HG02973 (cell line): ENCODE measurements around the gene TRIM25.
"Not testable (repeated sequence)": the region's sequence is repeated elsewhere in the genome, so short reads cannot be mapped to it uniquely, and the experiment has no call there.

Experiments
- ATAC-seq: cut with Tn5 transposase; IDR thresholded peaks from one replicate; pipeline ENCODE4 v1.9.1; 2021; ENCODE audit warnings: moderate library complexity; ENCODE audit not compliant: unreplicated experiment

TRIM25 gene

GRCh38 chr17:56913867-56914580, at the start of gene TRIM25:
TSS of gene TRIM25 (minus strand) at chr17:56914049. CDS start at chr17:56913988, 61 bp downstream.
- peak; percentile 69 for ATAC-seq

GRCh38 chr17:56960596-56961538, 47.0 kb upstream of the TRIM25 start, which contains the start of gene COIL:
TSS of gene COIL (minus strand) at chr17:56961050. CDS start at chr17:56961019, 31 bp downstream.
- peak; percentile 96 for ATAC-seq

GRCh38 chr17:56956992-56957391, 43.1 kb upstream of the TRIM25 start:
- ATAC-seq = no peak

GRCh38 chr17:56949595-56949994, 35.7 kb upstream of the TRIM25 start:
- ATAC-seq = no peak

GRCh38 chr17:56948491-56948890, 34.6 kb upstream of the TRIM25 start:
- ATAC-seq = no peak

- no peak for ATAC-seq
These were observed 33.9 kb upstream of the TRIM25 start for GRCh38 chr17:56947741-56948140.

GRCh38 chr17:56945938-56946505, 32.2 kb upstream of the TRIM25 start:
- ATAC-seq = no peak

GRCh38 chr17:56943505-56944125, 29.8 kb upstream of the TRIM25 start:
- no peak for ATAC-seq

GRCh38 chr17:56939869-56940484, 26.1 kb upstream of the TRIM25 start:
- no peak for ATAC-seq

GRCh38 chr17:56938206-56938605, 24.4 kb upstream of the TRIM25 start:
- ATAC-seq = not testable (repeated sequence)

GRCh38 chr17:56937687-56938086, 23.8 kb upstream of the TRIM25 start:
- ATAC-seq = no peak

GRCh38 chr17:56936697-56937322, 23.0 kb upstream of the TRIM25 start:
- no peak for ATAC-seq

- no peak for ATAC-seq
These were observed 21.6 kb upstream of the TRIM25 start for GRCh38 chr17:56935461-56935860.

- ATAC-seq = no peak
These were observed 20.4 kb upstream of the TRIM25 start for GRCh38 chr17:56934280-56934679.

- no peak for ATAC-seq
These were observed 20.0 kb upstream of the TRIM25 start for GRCh38 chr17:56933868-56934267.

- no peak for ATAC-seq
These were observed 19.4 kb upstream of the TRIM25 start for GRCh38 chr17:56933151-56933745.

GRCh38 chr17:56930739-56931337, 17.0 kb upstream of the TRIM25 start:
- no peak for ATAC-seq

- ATAC-seq = no peak
These were observed 15.6 kb upstream of the TRIM25 start for GRCh38 chr17:56929362-56929969.

- ATAC-seq = no peak
These were observed 14.7 kb upstream of the TRIM25 start for GRCh38 chr17:56928586-56928985.
